Testis (tissue), 2 donors: ENCODE data around the gene ZNF425.

ENCODE experiments used
- POLR2A ChIP-seq: fragments of 450-650 bp; IDR thresholded peaks from one replicate; pipeline ENCODE4 v1.6.1; 2017; ENCODE audit warnings: antibody characterized with exemption, mild to moderate bottlenecking, moderate library complexity
- TF ChIP-seq, protein P1 (sequence below), 3 experiments: fragments of 450-650 bp in 2 of 3; fragments of 200-600 bp in 1 of 3; sonication (generic) in 1 of 3; IDR thresholded peaks; one replicate each; pipeline ENCODE4 v1.5.1; 2016 to 2019; ENCODE audit warnings: antibody characterized with exemption in 3 of 3, mild to moderate bottlenecking in 2 of 3, moderate library complexity in 1 of 3

DNA sequence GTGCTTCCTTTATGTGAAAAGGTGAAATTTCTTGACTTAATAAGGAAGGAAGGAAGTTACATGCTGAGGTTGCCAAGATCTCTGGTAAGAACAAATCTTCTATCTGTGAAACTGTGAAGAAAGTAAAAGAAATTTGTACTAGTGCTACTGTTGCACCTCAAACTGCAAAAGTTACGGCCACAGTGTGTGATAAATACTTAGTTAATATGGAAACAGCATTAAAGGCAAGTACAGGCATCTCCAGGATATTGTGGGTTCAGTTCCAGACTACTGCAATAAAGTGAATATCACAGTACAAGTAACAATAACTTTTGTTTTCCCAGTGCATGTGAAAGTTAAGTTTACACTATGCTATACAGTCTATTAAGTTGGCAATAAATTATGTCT is 46.4 kb upstream of the ZNF425 start:
- TF ChIP-seq, protein P1, sequence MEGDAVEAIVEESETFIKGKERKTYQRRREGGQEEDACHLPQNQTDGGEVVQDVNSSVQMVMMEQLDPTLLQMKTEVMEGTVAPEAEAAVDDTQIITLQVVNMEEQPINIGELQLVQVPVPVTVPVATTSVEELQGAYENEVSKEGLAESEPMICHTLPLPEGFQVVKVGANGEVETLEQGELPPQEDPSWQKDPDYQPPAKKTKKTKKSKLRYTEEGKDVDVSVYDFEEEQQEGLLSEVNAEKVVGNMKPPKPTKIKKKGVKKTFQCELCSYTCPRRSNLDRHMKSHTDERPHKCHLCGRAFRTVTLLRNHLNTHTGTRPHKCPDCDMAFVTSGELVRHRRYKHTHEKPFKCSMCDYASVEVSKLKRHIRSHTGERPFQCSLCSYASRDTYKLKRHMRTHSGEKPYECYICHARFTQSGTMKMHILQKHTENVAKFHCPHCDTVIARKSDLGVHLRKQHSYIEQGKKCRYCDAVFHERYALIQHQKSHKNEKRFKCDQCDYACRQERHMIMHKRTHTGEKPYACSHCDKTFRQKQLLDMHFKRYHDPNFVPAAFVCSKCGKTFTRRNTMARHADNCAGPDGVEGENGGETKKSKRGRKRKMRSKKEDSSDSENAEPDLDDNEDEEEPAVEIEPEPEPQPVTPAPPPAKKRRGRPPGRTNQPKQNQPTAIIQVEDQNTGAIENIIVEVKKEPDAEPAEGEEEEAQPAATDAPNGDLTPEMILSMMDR (IDR thresholded peaks at IDR 0.05), result no peak
- no peak for TF ChIP-seq POLR2A
